Esophagus squamous epithelium (tissue), 5 donors: Measurements from ENCODE around the gene HSFX1. TPM values are rescaled to one million over a fixed set of nuclear protein-coding genes. Genes with fewer than 3 reads are reported as not detected.

Experiments used
- DNase-seq: peaks from one replicate; lab custom pipeline; 2025; lab: John Stamatoyannopoulos, UW
- H3K27ac ChIP-seq, 4 donors: fragments of 200-600 bp; sonication (generic); one replicate each; pipeline ENCODE4 v1.5.1; 2016 to 2019; ENCODE audit warnings: mild to moderate bottlenecking in 1 of 4
- H3K27me3 ChIP-seq, 4 donors: fragments of 200-600 bp; sonication (generic); 1 replicate in 3 of 4; 2 replicates in 1 of 4; pipeline versions ENCODE4 v1.5.1 to v1.6.0; 2017 to 2021; ENCODE audit warnings: antibody characterized with exemption in 1 of 4
- H3K36me3 ChIP-seq, 3 donors: fragments of 200-600 bp; sonication (generic); one replicate each; pipeline ENCODE4 v1.5.1; 2016 to 2019
- H3K4me1 ChIP-seq, 3 donors: fragments of 200-600 bp; sonication (generic); one replicate each; pipeline ENCODE4 v1.5.1; 2017 to 2019
- H3K4me3 ChIP-seq, 4 donors: fragments of 200-600 bp; sonication (generic); 1 replicate in 3 of 4; 2 replicates in 1 of 4; pipeline ENCODE4 v1.5.1; 2016 to 2019; ENCODE audit warnings: mild to moderate bottlenecking in 2 of 4, moderate library complexity in 1 of 4
- H3K9me3 ChIP-seq, 3 donors: fragments of 200-600 bp; sonication (generic); one replicate each; pipeline ENCODE4 v1.5.1; 2016 to 2019
- CTCF ChIP-seq, 6 experiments: fragments of 450-650 bp in 4 of 6; fragments of 200-600 bp in 2 of 6; sonication (generic) in 2 of 6; IDR thresholded peaks; one replicate each; pipeline ENCODE4 v1.5.1; 2016 to 2019; ENCODE audit warnings: antibody characterized with exemption in 6 of 6, mild to moderate bottlenecking in 4 of 6, moderate library complexity in 4 of 6
- POLR2A ChIP-seq, 4 donors: fragments of 450-650 bp; IDR thresholded peaks; one replicate each; pipeline ENCODE4 v1.6.1; 2017; ENCODE audit warnings: antibody characterized with exemption in 4 of 4, mild to moderate bottlenecking in 4 of 4, moderate library complexity in 3 of 4
- WGBS, 2 donors: methylation state at CpG; one replicate each; pipeline ENCODE4 v1.1.5; 2018; 5-methylcytosine and 5-hydroxymethylcytosine counted together
- intact Hi-C: fragments of 100-400 bp; cut with DNase I; formaldehyde crosslinking; loops from one replicate; pipeline ENCODE4 v1.15.0; 2022
- small RNA-seq, 4 donors: library from RNA; depleted of rRNA; stranded (forward); fragments of <200 nt; gene quantifications; one replicate each; pipeline ENCODE3, GENCODE V24; 2016
- total RNA-seq, 4 donors: library from RNA; depleted of rRNA; stranded (reverse); fragments of >200 nt; gene quantifications; one replicate each; pipeline ENCODE4 v1.1.0, GENCODE V29; 2016
- donor health status: DM: yes; HTN: yes; CAD: no.

Gene HSFX1
- total RNA-seq, 4 donors from 2014 or later = 0.35 to 1.4 (median 1.1) TPM; not detected in 1

DNA sequence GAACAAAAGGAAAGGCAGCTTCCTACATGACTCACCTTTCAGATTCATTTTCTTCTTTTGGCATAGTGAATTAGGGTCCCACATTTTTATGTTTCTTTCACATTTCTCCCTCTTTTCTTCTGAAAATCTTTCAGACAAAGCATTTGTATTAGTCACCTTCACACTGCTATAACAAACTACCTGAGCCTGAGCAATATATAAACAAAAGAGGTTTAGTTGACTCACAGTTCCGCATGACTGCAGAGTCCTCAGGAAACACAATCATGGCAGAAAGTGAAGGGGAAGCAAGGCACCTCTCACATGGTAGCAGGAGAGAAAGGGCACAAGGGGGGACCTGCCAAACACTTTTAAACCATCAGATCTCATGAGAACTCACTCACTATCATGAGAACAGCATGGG is 44.8 kb downstream of the HSFX1 start:
- Histone ChIP-seq H3K36me3 (no peaks in the 10 kb centered on the region), H3K4me3 (no peak overlapping the region), H3K4me1 (no peaks in the 10 kb centered on the region), H3K9me3 (no peaks in the 10 kb centered on the region), H3K27ac (no peak overlapping the region), H3K27me3 (no peaks in the 10 kb centered on the region)
- intact Hi-C loops = no loop called here
- 30% methylated on average over 1 of the region's 1 CpG; no CpG with 5 or more reads in 1 of the 2 donors for WGBS, 2 donors
- TF ChIP-seq POLR2A (IDR thresholded peaks at IDR 0.05) = no peak
- no peak for DNase-seq

DNA sequence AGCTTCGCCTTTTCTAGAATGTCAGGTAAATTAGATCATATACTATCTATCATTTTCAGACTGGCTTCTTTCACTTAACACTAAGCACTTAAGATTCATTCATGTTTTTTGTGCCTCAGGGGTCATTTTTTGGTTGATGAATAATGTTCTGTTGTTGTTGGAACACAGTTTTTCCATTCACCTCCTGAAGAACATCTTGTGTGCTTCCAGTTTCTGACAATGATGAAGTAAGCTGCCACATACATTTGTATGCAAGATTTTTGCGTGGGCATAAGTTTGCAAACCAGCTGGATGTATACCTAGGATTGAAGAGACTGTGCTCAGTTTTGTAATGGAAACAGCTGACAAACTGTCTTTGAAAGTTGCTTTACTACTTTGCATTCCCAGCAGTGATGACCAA is 45.5 kb downstream of the HSFX1 start:
- no peaks in the 10 kb centered on the region for H3K4me1 ChIP-seq
- H3K27me3 ChIP-seq = no peaks in the 10 kb centered on the region
- no peak overlapping the region for H3K4me3 ChIP-seq
- no peaks in the 10 kb centered on the region for H3K9me3 ChIP-seq
- TF ChIP-seq CTCF (IDR thresholded peaks at IDR 0.05) (no peak), POLR2A (IDR thresholded peaks at IDR 0.05) (no peak)
- no peak overlapping the region for H3K27ac ChIP-seq
- H3K36me3 ChIP-seq = no peaks in the 10 kb centered on the region
- 27 to 57% methylated on average over 2 of the region's 2 CpGs for WGBS, 2 donors
- intact Hi-C loops = no loop called here
- DNase-seq = no peak

DNA sequence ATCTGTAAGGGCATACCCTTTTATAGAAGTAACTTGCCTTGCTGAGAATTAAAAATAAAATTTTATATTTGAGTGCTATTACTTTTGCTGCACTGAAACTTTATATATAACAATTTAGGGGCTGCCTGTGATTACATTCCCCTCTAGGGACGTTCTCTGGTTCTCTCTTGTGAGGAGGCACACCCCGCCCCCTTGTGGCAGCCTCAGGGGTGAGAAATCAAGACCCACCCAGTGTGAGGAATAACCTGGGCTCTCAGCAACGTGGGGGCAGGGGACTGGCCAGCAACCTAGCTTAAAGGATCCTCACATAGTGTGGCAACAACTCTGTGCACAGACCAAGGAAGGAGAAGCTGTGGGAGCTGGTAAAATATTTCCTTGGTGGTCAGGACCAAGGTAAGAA is 51.6 kb downstream of the HSFX1 start:
- H3K27me3 ChIP-seq = no peaks in the 10 kb centered on the region
- H3K4me1 ChIP-seq = peaks cover 0 to 31% (median 2%) of the 10 kb centered on the region in 3 donors
- WGBS, 2 donors = 8 to 10% methylated on average over 2 of the region's 3 CpGs
- H3K9me3 ChIP-seq = no peaks in the 10 kb centered on the region
- no peak for DNase-seq
- H3K27ac ChIP-seq = no peak overlapping the region
- no peak overlapping the region for H3K4me3 ChIP-seq
- TF ChIP-seq CTCF (IDR thresholded peaks at IDR 0.05) = peak in 3 of 6 experiments; percentile 13 to 37 (median 15)
- TF ChIP-seq POLR2A (IDR thresholded peaks at IDR 0.05) = no peak
- intact Hi-C loops = no loop called here
- H3K36me3 ChIP-seq = no peaks in the 10 kb centered on the region

Small RNA genes lying within 50 kb of the gene (small RNA-seq; reads per million reads assigned to genes)
- 0 reads per million in 4 donors for gene AC244098.1
- gene AC244098.2 = 0 reads per million in 4 donors
- 0 reads per million in 4 donors for gene AC244098.3

Other genes with a start within 250 kb of the HSFX1 start
- 10 to 100 TPM in 3 of 4 donors, 1 to 10 TPM in 1; 9.0 to 15.1 (median 12.1) TPM for gene EOLA1, start 233.1 kb upstream of the HSFX1 start, total RNA-seq
- gene HSFX3, start 224.1 kb upstream of the HSFX1 start, total RNA-seq = not detected
- not detected for gene MAGEA9B, start 186.6 kb upstream of the HSFX1 start, total RNA-seq
- 1 to 10 TPM in 1 of 4 donors, not detected in 3; 1.2 TPM for gene HSFX2, start 178.8 kb upstream of the HSFX1 start, total RNA-seq
- 10 to 100 TPM in 3 of 4 donors, 1 to 10 TPM in 1; 7.9 to 19.3 (median 15.3) TPM for gene TMEM185A, start 142.3 kb upstream of the HSFX1 start, total RNA-seq
- under 1 TPM in 2 of 4 donors, not detected in 2; 0.30 to 0.44 TPM for gene MAGEA11, start 62.0 kb upstream of the HSFX1 start, total RNA-seq
- not detected for gene MAGEA9, start 7.9 kb downstream of the HSFX1 start, total RNA-seq
- not detected for gene MAGEA8, start 107.1 kb downstream of the HSFX1 start, total RNA-seq
- gene HSFX4, start 155.5 kb downstream of the HSFX1 start, total RNA-seq = not detected
- gene EOLA2, start 164.4 kb downstream of the HSFX1 start, total RNA-seq = 10 to 100 TPM; 12.7 to 23.3 (median 19.0) TPM